GM12878 (cell line): ENCODE results near the gene RALGAPA1. TPM values are rescaled to one million over a fixed set of nuclear protein-coding genes. Genes with fewer than 3 reads are reported as not detected.

Source experiments
- ATAC-seq: fragments of 200-7000 bp; cut with Tn5 transposase; 3 replicates; pipeline ENCODE4 v1.9.1; 2020; ENCODE audit warnings: mild to moderate bottlenecking, moderate library complexity
- BruUV-seq: library from RNA; stranded (reverse); fragments of 400-500 nt; replicated peaks from 2 replicates; lab custom pipeline; 2021; lab: Mats Ljungman, UMichigan
- CTCF ChIA-PET: fragments of 300-600 bp; sonication (Branson Sonifier 250); formaldehyde crosslinking; extraction: SDS; loops from one replicate; lab custom pipeline; 2021; ENCODE audit warnings: inconsistent platforms; lab: Yijun Ruan, JAX
- POLR2A ChIA-PET: fragments of 350-600 bp; formaldehyde crosslinking; extraction: SDS; loops from one replicate; lab custom pipeline; 2021; ENCODE audit warnings: inconsistent platforms; lab: Charles Lee
- RAD21 ChIA-PET: fragments of 300-600 bp; sonication (Branson Sonifier 250); formaldehyde crosslinking; loops from one replicate; lab custom pipeline; 2023; ENCODE audit warnings: antibody characterized with exemption; ENCODE audit not compliant: unreplicated experiment; lab: Charles Lee
- SMC1A ChIA-PET: fragments of 300-600 bp; sonication (Branson Sonifier 250); formaldehyde crosslinking; loops from one replicate; lab custom pipeline; 2023; ENCODE audit not compliant: unreplicated experiment, uncharacterized antibody; lab: Charles Lee
- DNase-seq: peaks from one replicate; pipeline ENCODE4 v3.0.0-alpha.2; 2011; ENCODE audit warnings: low read depth, low spot score
- FAIRE-seq: peaks from 3 replicates; lab custom pipeline; 2011; peaks lifted over from hg19 to GRCh38; lab: Jason Lieb, UNC
- H2AFZ ChIP-seq: 2 replicates; pipeline ENCODE4 v1.6.0; 2011; ENCODE audit warnings: low read depth, low read length, control low read depth; ENCODE audit not compliant: control insufficient read depth
- H3K27ac ChIP-seq: 2 replicates; pipeline ENCODE4 v1.5.1; 2011; ENCODE audit warnings: control low read depth; ENCODE audit not compliant: control insufficient read depth, insufficient read depth
- H3K27me3 ChIP-seq, 2 experiments: replicated peaks in 1 of 2; 2 replicates each; pipeline versions ENCODE4 v1.6.0 to v1.6.1; 2011; ENCODE audit warnings: low read length in 1 of 2; ENCODE audit not compliant: control insufficient read depth in 2 of 2, insufficient read depth in 2 of 2
- H3K36me3 ChIP-seq, 2 experiments: 2 replicates each; pipeline ENCODE4 v1.5.1; 2011; ENCODE audit warnings: low read length in 1 of 2; ENCODE audit not compliant: control insufficient read depth in 2 of 2, insufficient read depth in 2 of 2
- H3K4me1 ChIP-seq: 2 replicates; pipeline ENCODE4 v1.6.1; 2011; ENCODE audit warnings: mild to moderate bottlenecking, low read length, moderate library complexity, mixed read lengths; ENCODE audit not compliant: control insufficient read depth, insufficient read depth
- H3K4me2 ChIP-seq: 2 replicates; pipeline ENCODE4 v1.6.0; 2011; ENCODE audit warnings: control low read depth; ENCODE audit not compliant: control insufficient read depth, insufficient read depth
- H3K4me3 ChIP-seq: fragments of 200-600 bp; sonication (generic); 2 replicates; pipeline ENCODE4 v1.5.1; 2016
- H3K79me2 ChIP-seq: 2 replicates; pipeline ENCODE4 v1.6.0; 2011; ENCODE audit warnings: low read length; ENCODE audit not compliant: control insufficient read depth, insufficient read depth
- H3K9ac ChIP-seq: 2 replicates; pipeline ENCODE4 v1.8.0; 2011; ENCODE audit warnings: low read length, control low read depth, mixed read lengths; ENCODE audit not compliant: control insufficient read depth, insufficient read depth
- H3K9me3 ChIP-seq: replicated peaks from 3 replicates; pipeline ENCODE4 v1.5.1; 2011; ENCODE audit warnings: mild to moderate bottlenecking, low read length; ENCODE audit not compliant: control insufficient read depth, insufficient read depth
- H4K20me1 ChIP-seq: 2 replicates; pipeline ENCODE4 v1.6.0; 2011; ENCODE audit not compliant: control insufficient read depth, insufficient read depth
- BACH1 ChIP-seq: fragments of 450-650 bp; IDR thresholded peaks from 2 replicates; pipeline ENCODE4 v1.6.1; 2017; ENCODE audit warnings: mild to moderate bottlenecking, borderline replicate concordance
- MEF2A ChIP-seq: IDR thresholded peaks from 2 replicates; pipeline ENCODE4 v1.6.1; 2011; ENCODE audit warnings: low read depth, mild to moderate bottlenecking, low read length, moderate library complexity; ENCODE audit not compliant: insufficient read depth
- MXI1 ChIP-seq: fragments of 150-350 bp; IDR thresholded peaks from 2 replicates; pipeline ENCODE4 v1.6.1; 2011; ENCODE audit warnings: low read depth, mild to moderate bottlenecking, inconsistent platforms, low read length, improper control_type of control experiment
- PRDM15 ChIP-seq: fragments of 450-650 bp; formaldehyde crosslinking; IDR thresholded peaks from 2 replicates; pipeline ENCODE4 v1.4.0; 2020; ENCODE audit warnings: mild to moderate bottlenecking, moderate library complexity
- STAT3 ChIP-seq: IDR thresholded peaks from 2 replicates; pipeline ENCODE4 v1.6.1; 2011; ENCODE audit warnings: low read depth, low read length, improper control_type of control experiment
- TCF3 ChIP-seq: IDR thresholded peaks from 2 replicates; pipeline ENCODE4 v1.6.1; 2012; ENCODE audit warnings: low read depth, mild to moderate bottlenecking, low read length, borderline replicate concordance; ENCODE audit not compliant: insufficient read depth
- ZBED1 ChIP-seq: IDR thresholded peaks from 2 replicates; pipeline ENCODE4 v1.6.1; 2016; ENCODE audit warnings: borderline replicate concordance
- ZNF592 ChIP-seq: fragments of 450-650 bp; IDR thresholded peaks from 2 replicates; pipeline ENCODE4 v1.6.1; 2017; ENCODE audit warnings: mild to moderate bottlenecking, moderate library complexity
- WGBS: methylation state at CpG from one replicate; pipeline ENCODE4 v1.1.6; 2016; ENCODE audit warnings: low lambda C conversion rate; ENCODE audit not compliant: insufficient replicate concordance, insufficient coverage; ENCODE audit errors: missing lambda C conversion rate; 5-methylcytosine and 5-hydroxymethylcytosine counted together
- in situ Hi-C: fragments of 300-500 bp; cut with MboI; formaldehyde crosslinking; loops from 9 replicates; pipeline ENCODE4 v1.14.3; 2018; ENCODE audit warnings: mixed read lengths
- intact Hi-C: fragments of 100-400 bp; cut with micrococcal nuclease; formaldehyde crosslinking; loops from one replicate; pipeline ENCODE4 v1.14.2; 2022; ENCODE audit not compliant: unreplicated experiment
- polyA plus RNA-seq, 11 experiments: library from polyadenylated mRNA; depleted of rRNA in 4 of 11; unstranded in 6 of 11; stranded (reverse) in 5 of 11; fragments of >200 nt; fragmentation: Nextera tagmentation in 4 of 11; fragmentation: Illumina TruSeq in 1 of 11; extraction: Ambion mirVana in 4 of 11; extraction: Trizol in 1 of 11; gene quantifications; 1 replicate in 1 of 11; 2 replicates in 10 of 11; pipeline versions ENCODE4 v1.2.1 to v1.2.3, GENCODE V29; 2011 to 2016; ENCODE audit warnings: inconsistent platforms in 2 of 11, missing spikeins in 2 of 11, low read depth in 1 of 11
- total RNA-seq, 4 experiments: library from RNA; depleted of rRNA in 3 of 4; stranded (reverse); fragments of >200 nt in 3 of 4; fragmentation: Illumina TruSeq in 1 of 4; extraction: Trizol in 1 of 4; gene quantifications; 2 replicates each; pipeline versions ENCODE4 v1.2.1 to v1.2.3, GENCODE V29; 2013 to 2021
- TF ChIP-seq, protein P1 (sequence below), 3 experiments: IDR thresholded peaks in 2 of 3; conservative IDR thresholded peaks in 1 of 3; 2 replicates each; pipeline ENCODE4 v1.5.1; 2011; ENCODE audit warnings: low read depth in 3 of 3, low read length in 3 of 3, mild to moderate bottlenecking in 3 of 3, control low read depth in 2 of 3, moderate library complexity in 2 of 3, inconsistent platforms in 1 of 3, mixed read lengths in 1 of 3; ENCODE audit not compliant: control insufficient read depth in 2 of 3, insufficient read depth in 1 of 3; ENCODE audit errors: extremely low read depth in 1 of 3

The RALGAPA1 gene
- total and polyA plus RNA-seq, 10 of the 15 experiments (the other 5 are each of a cell fraction or from before 2014, with no cell fraction given): 5.6 to 26.7 (median 14.7) TPM

- no peaks in the 10 kb centered on the region for H3K36me3 ChIP-seq
- no peaks in the 10 kb centered on the region for H3K79me2 ChIP-seq
- ChIA-PET CTCF (interaction anchor here (0.6 to 1.2 kb wide), 2 partner anchors 19 to 26 kb away, joined by 3 read pairs; no protein-coding TSS in a partner anchor), POLR2A (interaction anchor here (0.7 kb wide), 1 partner anchor 22 kb away, joined by 4 read pairs; no protein-coding TSS in a partner anchor), RAD21 (no interaction called here), SMC1A (interaction anchor here (0.6 kb wide), 1 partner anchor 494 kb away, joined by 3 read pairs; no protein-coding TSS in a partner anchor)
- H3K4me3 ChIP-seq: peak overlapping the region; percentile 70
- peak; percentile 63 for ATAC-seq
- no peak for DNase-seq
- in situ Hi-C loops: no loop called here
- H3K9me3 ChIP-seq: no peaks in the 10 kb centered on the region; the same call in 2 of the 3 replicates
- H3K4me2 ChIP-seq: peak overlapping the region; percentile 98
- H3K27me3 ChIP-seq: peaks cover 6 to 16% of the 10 kb centered on the region in 2 experiments
- TF ChIP-seq BACH1: no peak
- TF ChIP-seq ZBED1: no peak
- TF ChIP-seq, protein P1, sequence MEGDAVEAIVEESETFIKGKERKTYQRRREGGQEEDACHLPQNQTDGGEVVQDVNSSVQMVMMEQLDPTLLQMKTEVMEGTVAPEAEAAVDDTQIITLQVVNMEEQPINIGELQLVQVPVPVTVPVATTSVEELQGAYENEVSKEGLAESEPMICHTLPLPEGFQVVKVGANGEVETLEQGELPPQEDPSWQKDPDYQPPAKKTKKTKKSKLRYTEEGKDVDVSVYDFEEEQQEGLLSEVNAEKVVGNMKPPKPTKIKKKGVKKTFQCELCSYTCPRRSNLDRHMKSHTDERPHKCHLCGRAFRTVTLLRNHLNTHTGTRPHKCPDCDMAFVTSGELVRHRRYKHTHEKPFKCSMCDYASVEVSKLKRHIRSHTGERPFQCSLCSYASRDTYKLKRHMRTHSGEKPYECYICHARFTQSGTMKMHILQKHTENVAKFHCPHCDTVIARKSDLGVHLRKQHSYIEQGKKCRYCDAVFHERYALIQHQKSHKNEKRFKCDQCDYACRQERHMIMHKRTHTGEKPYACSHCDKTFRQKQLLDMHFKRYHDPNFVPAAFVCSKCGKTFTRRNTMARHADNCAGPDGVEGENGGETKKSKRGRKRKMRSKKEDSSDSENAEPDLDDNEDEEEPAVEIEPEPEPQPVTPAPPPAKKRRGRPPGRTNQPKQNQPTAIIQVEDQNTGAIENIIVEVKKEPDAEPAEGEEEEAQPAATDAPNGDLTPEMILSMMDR (IDR thresholded peaks at IDR 0.05 in 2 of 3, conservative IDR thresholded peaks at IDR 0.05 in 1 of 3; ENCODE audit: control insufficient read depth in 2 of 3, extremely low read depth in 1 of 3, insufficient read depth in 1 of 3, low read depth in 3 of 3, low read length in 3 of 3): peak in 2 of 3 experiments; percentile 6 to 18; a peak in 1 of 6 replicates
- no peak for TF ChIP-seq MEF2A
- TF ChIP-seq TCF3: no peak
- TF ChIP-seq ZNF592: no peak
- no peak for TF ChIP-seq MXI1
- no peak for TF ChIP-seq STAT3
- TF ChIP-seq PRDM15 (CRISPR knock-in tag): no peak
- H2AFZ ChIP-seq: peak overlapping the region; percentile 34
- no TSS peak for BruUV-seq
- FAIRE-seq: no peak
- WGBS: 6% methylated on average over 58 of the region's 77 CpGs
- H3K4me1 ChIP-seq: peaks cover 8% of the 10 kb centered on the region
- H4K20me1 ChIP-seq: no peaks in the 10 kb centered on the region
- no peak overlapping the region for H3K27ac ChIP-seq
- intact Hi-C loops: loop anchor here (10.0 kb wide), 1 partner anchor 150 kb away; no protein-coding TSS in a partner anchor
- no peak overlapping the region for H3K9ac ChIP-seq
These were observed 274.8 kb downstream of the RALGAPA1 start for GRCh38 chr14:35534208-35534872.
